Duodenal mucosa (tissue), 2 donors: ENCODE data around the gene C9orf72.

Experiments used
- H3K27ac ChIP-seq: one replicate; pipeline ENCODE4 v1.7.0; 2013; ENCODE audit warnings: low read depth, low read length
- H3K27me3 ChIP-seq, 2 donors: one replicate each; pipeline ENCODE4 v1.7.0; 2013; ENCODE audit warnings: low read length in 2 of 2, control low read depth in 1 of 2; ENCODE audit not compliant: insufficient read depth in 2 of 2, control insufficient read depth in 1 of 2
- H3K36me3 ChIP-seq, 2 donors: one replicate each; pipeline ENCODE4 v1.7.0; 2013; ENCODE audit warnings: low read length in 2 of 2, control low read depth in 1 of 2; ENCODE audit not compliant: insufficient read depth in 2 of 2, control insufficient read depth in 1 of 2
- H3K4me1 ChIP-seq, 2 donors: one replicate each; pipeline ENCODE4 v1.7.0; 2013; ENCODE audit warnings: low read length in 2 of 2, control low read depth in 1 of 2; ENCODE audit not compliant: insufficient read depth in 2 of 2, control insufficient read depth in 1 of 2
- H3K4me3 ChIP-seq, 2 donors: one replicate each; pipeline ENCODE4 v1.7.0; 2013; ENCODE audit warnings: low read length in 2 of 2, low read depth in 1 of 2
- H3K9ac ChIP-seq, 2 donors: one replicate each; pipeline ENCODE4 v1.7.0; 2013; ENCODE audit warnings: low read length in 2 of 2, low read depth in 1 of 2
- H3K9me3 ChIP-seq, 2 donors: one replicate each; pipeline ENCODE4 v1.7.0; 2013; ENCODE audit warnings: low read length in 2 of 2, control low read depth in 1 of 2; ENCODE audit not compliant: control insufficient read depth in 1 of 2

C9orf72 gene

GRCh38 chr9:27520986-27521385, 52.3 kb downstream of the C9orf72 start:
- H3K27me3 ChIP-seq = no peaks in the 10 kb centered on the region
- H3K4me1 ChIP-seq = peaks cover 0 to under 1% of the 10 kb centered on the region in 2 donors
- no peak overlapping the region for H3K4me3 ChIP-seq
- no peak overlapping the region for H3K9ac ChIP-seq
- H3K27ac ChIP-seq = no peak overlapping the region
- H3K36me3 ChIP-seq = peaks cover 0 to 5% of the 10 kb centered on the region in 2 donors
- no peaks in the 10 kb centered on the region for H3K9me3 ChIP-seq

- Histone ChIP-seq H3K4me1 (no peaks in the 10 kb centered on the region), H3K9ac (no peak overlapping the region), H3K27me3 (no peaks in the 10 kb centered on the region), H3K36me3 (peaks cover 0 to 6% of the 10 kb centered on the region in 2 donors), H3K4me3 (no peak overlapping the region), H3K9me3 (no peaks in the 10 kb centered on the region), H3K27ac (no peak overlapping the region)
Measured at GRCh38 chr9:27519466-27520465, 53.5 kb downstream of the C9orf72 start.

GRCh38 chr9:27518809-27519208, 54.5 kb downstream of the C9orf72 start:
- Histone ChIP-seq H3K9ac (no peak overlapping the region), H3K9me3 (no peaks in the 10 kb centered on the region), H3K4me1 (no peaks in the 10 kb centered on the region), H3K4me3 (no peak overlapping the region), H3K27me3 (no peaks in the 10 kb centered on the region), H3K27ac (no peak overlapping the region), H3K36me3 (peaks cover 0 to 6% of the 10 kb centered on the region in 2 donors)

GRCh38 chr9:27518006-27518405, 55.3 kb downstream of the C9orf72 start:
- Histone ChIP-seq H3K27me3 (no peaks in the 10 kb centered on the region), H3K9ac (no peak overlapping the region), H3K27ac (no peak overlapping the region), H3K4me3 (no peak overlapping the region), H3K36me3 (peaks cover 0 to 6% of the 10 kb centered on the region in 2 donors), H3K4me1 (no peaks in the 10 kb centered on the region), H3K9me3 (no peaks in the 10 kb centered on the region)

- no peaks in the 10 kb centered on the region for H3K27me3 ChIP-seq
- H3K9me3 ChIP-seq = no peaks in the 10 kb centered on the region
- H3K27ac ChIP-seq = no peak overlapping the region
- H3K4me3 ChIP-seq = no peak overlapping the region
- H3K4me1 ChIP-seq = no peaks in the 10 kb centered on the region
- H3K36me3 ChIP-seq = peaks cover 0 to 6% of the 10 kb centered on the region in 2 donors
- H3K9ac ChIP-seq = no peak overlapping the region
Measured at GRCh38 chr9:27514551-27514950, 58.7 kb downstream of the C9orf72 start.

- H3K4me1 ChIP-seq = no peaks in the 10 kb centered on the region
- H3K27ac ChIP-seq = no peak overlapping the region
- H3K4me3 ChIP-seq = no peak overlapping the region
- H3K36me3 ChIP-seq = peaks cover 0 to 6% of the 10 kb centered on the region in 2 donors
- no peaks in the 10 kb centered on the region for H3K9me3 ChIP-seq
- no peak overlapping the region for H3K9ac ChIP-seq
- no peaks in the 10 kb centered on the region for H3K27me3 ChIP-seq
Measured at GRCh38 chr9:27511771-27512170, 61.5 kb downstream of the C9orf72 start.

GRCh38 chr9:27510780-27511179, 62.5 kb downstream of the C9orf72 start:
- H3K9ac ChIP-seq = no peak overlapping the region
- peaks cover 0 to 4% of the 10 kb centered on the region in 2 donors for H3K36me3 ChIP-seq
- H3K9me3 ChIP-seq = no peaks in the 10 kb centered on the region
- H3K27me3 ChIP-seq = no peaks in the 10 kb centered on the region
- H3K4me1 ChIP-seq = no peaks in the 10 kb centered on the region
- no peak overlapping the region for H3K4me3 ChIP-seq
- H3K27ac ChIP-seq = no peak overlapping the region

GRCh38 chr9:27506981-27507380, 66.3 kb downstream of the C9orf72 start:
- no peak overlapping the region for H3K9ac ChIP-seq
- no peaks in the 10 kb centered on the region for H3K27me3 ChIP-seq
- H3K36me3 ChIP-seq = peaks cover 0 to 4% of the 10 kb centered on the region in 2 donors
- no peaks in the 10 kb centered on the region for H3K9me3 ChIP-seq
- H3K4me3 ChIP-seq = no peak overlapping the region
- no peaks in the 10 kb centered on the region for H3K4me1 ChIP-seq
- no peak overlapping the region for H3K27ac ChIP-seq

- Histone ChIP-seq H3K27me3 (no peaks in the 10 kb centered on the region), H3K27ac (no peak overlapping the region), H3K4me3 (no peak overlapping the region), H3K4me1 (no peaks in the 10 kb centered on the region), H3K9me3 (no peaks in the 10 kb centered on the region), H3K36me3 (peaks cover 0 to 4% of the 10 kb centered on the region in 2 donors), H3K9ac (no peak overlapping the region)
Measured at GRCh38 chr9:27505744-27506161, 67.5 kb downstream of the C9orf72 start.

GRCh38 chr9:27504259-27504658, 69.0 kb downstream of the C9orf72 start:
- Histone ChIP-seq H3K9me3 (no peaks in the 10 kb centered on the region), H3K36me3 (peaks cover 0 to 4% of the 10 kb centered on the region in 2 donors), H3K27ac (no peak overlapping the region), H3K9ac (no peak overlapping the region), H3K4me3 (no peak overlapping the region), H3K4me1 (no peaks in the 10 kb centered on the region), H3K27me3 (no peaks in the 10 kb centered on the region)
